Hepatocyte (in vitro differentiated cells): ENCODE measurements around the gene DOC2A. TPM values are rescaled to one million over a fixed set of nuclear protein-coding genes. Genes with fewer than 3 reads are reported as not detected.

ENCODE experiments used
- DNase-seq: peaks from one replicate; pipeline ENCODE4 v3.0.0-alpha.2; 2016; ENCODE audit warnings: low spot score
- H2AFZ ChIP-seq: fragments of 200-600 bp; sonication (generic); 2 replicates; pipeline ENCODE4 v1.6.0; 2016; ENCODE audit warnings: antibody characterized with exemption, mild to moderate bottlenecking
- H3K27ac ChIP-seq: fragments of 200-600 bp; sonication (generic); 2 replicates; pipeline ENCODE4 v1.5.1; 2016; ENCODE audit warnings: mild to moderate bottlenecking
- H3K27me3 ChIP-seq: fragments of 200-600 bp; sonication (generic); 2 replicates; pipeline ENCODE4 v1.6.1; 2016
- H3K36me3 ChIP-seq: fragments of 200-600 bp; sonication (generic); replicated peaks from 2 replicates; pipeline ENCODE4 v1.5.1; 2016; ENCODE audit warnings: low read depth; ENCODE audit not compliant: insufficient read depth
- H3K4me1 ChIP-seq: fragments of 200-600 bp; sonication (generic); 2 replicates; pipeline ENCODE4 v1.5.1; 2016; ENCODE audit warnings: mild to moderate bottlenecking, moderate library complexity; ENCODE audit not compliant: insufficient read depth
- H3K4me2 ChIP-seq: fragments of 200-600 bp; sonication (generic); 2 replicates; pipeline ENCODE4 v1.6.0; 2016
- H3K4me3 ChIP-seq: fragments of 200-600 bp; sonication (generic); 2 replicates; pipeline ENCODE4 v1.5.1; 2016; ENCODE audit warnings: mild to moderate bottlenecking
- H3K79me2 ChIP-seq: fragments of 200-600 bp; sonication (generic); 2 replicates; pipeline ENCODE4 v1.6.0; 2017; ENCODE audit warnings: mild to moderate bottlenecking
- H3K9me2 ChIP-seq: fragments of 200-600 bp; sonication (generic); replicated peaks from 2 replicates; pipeline ENCODE4 v1.6.0; 2017; ENCODE audit warnings: mild to moderate bottlenecking; ENCODE audit not compliant: insufficient read depth
- H3K9me3 ChIP-seq: fragments of 200-600 bp; sonication (generic); 2 replicates; pipeline ENCODE4 v1.5.1; 2016; ENCODE audit warnings: low read depth, mild to moderate bottlenecking
- H4K20me1 ChIP-seq: fragments of 200-600 bp; sonication (generic); 2 replicates; pipeline ENCODE4 v1.6.0; 2016; ENCODE audit warnings: mild to moderate bottlenecking; ENCODE audit not compliant: insufficient read depth, poor library complexity, severe bottlenecking
- EZH2 ChIP-seq: fragments of 200-600 bp; sonication (generic); IDR thresholded peaks from 2 replicates; pipeline ENCODE4 v1.6.1; 2016; ENCODE audit warnings: antibody characterized with exemption, mild to moderate bottlenecking, borderline replicate concordance
- EZH2phosphoT487 ChIP-seq: fragments of 200-600 bp; sonication (generic); IDR thresholded peaks from one replicate; pipeline ENCODE4 v1.6.1; 2018; ENCODE audit warnings: antibody characterized with exemption, mild to moderate bottlenecking, low read depth, moderate library complexity; ENCODE audit not compliant: unreplicated experiment, severe bottlenecking
- WGBS: methylation state at CpG from one replicate; pipeline ENCODE4 v1.1.6; 2016; ENCODE audit warnings: low lambda C conversion rate; ENCODE audit errors: missing lambda C conversion rate; 5-methylcytosine and 5-hydroxymethylcytosine counted together
- polyA plus RNA-seq: library from polyadenylated mRNA; unstranded; fragments of >200 nt; fragmentation: Nextera tagmentation; extraction: Ambion mirVana; gene quantifications from 2 replicates; pipeline ENCODE4 v1.2.1, GENCODE V29; 2016
- total RNA-seq: library from RNA; depleted of rRNA; stranded (reverse); fragments of >200 nt; gene quantifications from 2 replicates; pipeline ENCODE4 v1.2.3, GENCODE V29; 2014
- TF ChIP-seq, protein P1 (sequence below): fragments of 200-600 bp; sonication (generic); IDR thresholded peaks from 2 replicates; pipeline ENCODE4 v1.5.1; 2016; ENCODE audit warnings: antibody characterized with exemption, mild to moderate bottlenecking; ENCODE audit not compliant: poor library complexity

Gene DOC2A
- total and polyA plus RNA-seq, 2 experiments from 2014 or later = 6.9 to 13.0 TPM

DNA sequence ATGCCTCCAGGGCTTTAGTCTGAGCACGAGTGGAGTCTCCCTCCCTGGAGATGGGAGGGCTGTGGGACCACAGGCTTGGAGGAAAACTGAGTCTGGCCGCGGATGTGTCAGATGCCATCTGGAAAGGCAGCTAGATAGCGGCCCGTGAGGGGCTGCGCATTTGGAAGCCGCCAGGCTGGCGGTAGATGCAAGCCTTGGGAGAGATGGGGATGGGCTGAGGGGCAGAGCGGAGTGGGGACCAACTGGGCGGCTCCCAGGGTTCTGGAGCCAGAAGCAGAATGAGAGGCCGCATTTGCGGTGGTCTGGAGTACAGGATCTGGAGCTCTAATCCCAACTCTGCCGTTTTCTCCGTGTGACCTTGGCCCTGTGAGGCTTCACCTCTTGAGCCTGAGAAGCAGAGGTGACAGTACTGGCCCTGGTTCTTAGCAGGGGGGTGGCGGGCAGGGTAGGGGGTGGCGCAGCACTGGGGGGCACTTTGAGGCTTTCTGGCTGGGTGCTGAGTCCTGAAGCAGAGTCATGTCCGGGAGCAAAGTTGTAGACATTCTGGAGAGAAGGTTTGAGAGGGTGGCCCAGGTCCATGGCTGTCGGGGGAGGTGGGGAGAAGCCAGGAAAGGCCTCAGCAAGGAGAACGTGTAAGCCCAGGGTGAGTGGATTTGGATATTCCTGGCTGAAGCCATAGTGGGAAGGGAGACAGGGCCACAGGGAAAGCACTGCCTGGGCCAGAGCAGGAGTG is 8.0 kb downstream of the DOC2A start:
- H3K79me2 ChIP-seq = no peaks in the 10 kb centered on the region
- no peak for DNase-seq
- H3K27ac ChIP-seq = no peak overlapping the region
- H3K27me3 ChIP-seq = no peaks in the 10 kb centered on the region
- 91% methylated on average over 18 of the region's 19 CpGs for WGBS
- H4K20me1 ChIP-seq = no peaks in the 10 kb centered on the region
- no peak for TF ChIP-seq EZH2
- TF ChIP-seq EZH2phosphoT487 = no peak
- TF ChIP-seq, protein P1, sequence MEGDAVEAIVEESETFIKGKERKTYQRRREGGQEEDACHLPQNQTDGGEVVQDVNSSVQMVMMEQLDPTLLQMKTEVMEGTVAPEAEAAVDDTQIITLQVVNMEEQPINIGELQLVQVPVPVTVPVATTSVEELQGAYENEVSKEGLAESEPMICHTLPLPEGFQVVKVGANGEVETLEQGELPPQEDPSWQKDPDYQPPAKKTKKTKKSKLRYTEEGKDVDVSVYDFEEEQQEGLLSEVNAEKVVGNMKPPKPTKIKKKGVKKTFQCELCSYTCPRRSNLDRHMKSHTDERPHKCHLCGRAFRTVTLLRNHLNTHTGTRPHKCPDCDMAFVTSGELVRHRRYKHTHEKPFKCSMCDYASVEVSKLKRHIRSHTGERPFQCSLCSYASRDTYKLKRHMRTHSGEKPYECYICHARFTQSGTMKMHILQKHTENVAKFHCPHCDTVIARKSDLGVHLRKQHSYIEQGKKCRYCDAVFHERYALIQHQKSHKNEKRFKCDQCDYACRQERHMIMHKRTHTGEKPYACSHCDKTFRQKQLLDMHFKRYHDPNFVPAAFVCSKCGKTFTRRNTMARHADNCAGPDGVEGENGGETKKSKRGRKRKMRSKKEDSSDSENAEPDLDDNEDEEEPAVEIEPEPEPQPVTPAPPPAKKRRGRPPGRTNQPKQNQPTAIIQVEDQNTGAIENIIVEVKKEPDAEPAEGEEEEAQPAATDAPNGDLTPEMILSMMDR = no peak
- H3K4me2 ChIP-seq = no peak overlapping the region
- H3K9me3 ChIP-seq = no peaks in the 10 kb centered on the region
- H3K36me3 ChIP-seq = no peaks in the 10 kb centered on the region
- no peaks in the 10 kb centered on the region for H3K9me2 ChIP-seq
- H2AFZ ChIP-seq = no peak overlapping the region
- H3K4me1 ChIP-seq = no peaks in the 10 kb centered on the region
- H3K4me3 ChIP-seq = no peak overlapping the region

DNA sequence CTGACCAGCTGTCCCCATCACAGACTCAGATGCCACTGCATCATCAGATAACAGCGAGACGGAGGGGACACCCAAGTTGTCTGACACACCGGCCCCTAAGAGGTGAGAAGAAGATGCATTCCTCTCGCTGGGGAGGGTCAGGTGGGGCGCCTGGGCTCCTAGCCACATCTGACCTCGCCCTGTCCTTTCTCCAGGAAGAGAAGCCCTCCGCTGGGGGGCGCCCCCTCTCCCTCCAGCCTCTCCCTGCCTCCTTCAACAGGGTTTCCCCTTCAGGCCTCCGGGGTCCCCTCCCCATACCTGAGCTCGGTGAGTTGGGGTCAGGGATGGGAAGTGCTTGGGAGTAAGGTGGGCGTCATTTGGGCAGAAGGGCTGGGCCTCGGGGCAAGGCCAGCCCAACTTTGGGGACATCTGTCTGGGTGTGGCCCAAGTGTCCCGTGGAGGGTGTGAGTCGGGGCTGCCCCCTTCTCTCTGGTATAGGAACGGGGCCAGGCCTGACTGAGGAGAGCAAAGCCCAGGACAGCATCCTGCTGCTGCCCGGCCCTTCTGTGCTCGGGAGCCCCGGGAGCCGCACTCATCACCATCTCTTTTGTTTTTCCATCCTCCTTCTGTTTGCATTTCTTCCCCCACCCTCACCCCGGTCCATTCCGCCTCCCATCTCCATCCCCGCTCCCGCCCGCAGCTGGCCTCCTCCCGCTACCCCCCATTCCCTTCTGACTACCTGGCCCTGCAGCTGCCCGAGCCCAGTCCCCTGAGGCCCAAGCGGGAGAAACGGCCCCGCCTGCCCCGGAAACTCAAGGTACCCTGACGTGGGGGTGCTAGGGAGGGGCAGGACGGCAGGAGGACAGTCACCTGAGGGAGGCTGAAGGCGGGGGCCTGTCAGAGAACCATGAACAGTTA is 9.8 kb downstream of the DOC2A start:
- no peak overlapping the region for H3K4me2 ChIP-seq
- H3K27me3 ChIP-seq = no peaks in the 10 kb centered on the region
- peaks cover 10% of the 10 kb centered on the region for H3K79me2 ChIP-seq
- H3K4me3 ChIP-seq = no peak overlapping the region
- DNase-seq = no peak
- H3K4me1 ChIP-seq = peaks cover 6% of the 10 kb centered on the region
- TF ChIP-seq EZH2 (no peak), EZH2phosphoT487 (no peak)
- TF ChIP-seq, protein P1 = no peak
- H3K36me3 ChIP-seq = no peaks in the 10 kb centered on the region
- 87% methylated on average over 23 of the region's 33 CpGs for WGBS
- H3K27ac ChIP-seq = no peak overlapping the region
- no peak overlapping the region for H2AFZ ChIP-seq
- H4K20me1 ChIP-seq = no peaks in the 10 kb centered on the region
- no peaks in the 10 kb centered on the region for H3K9me2 ChIP-seq
- no peaks in the 10 kb centered on the region for H3K9me3 ChIP-seq

DNA sequence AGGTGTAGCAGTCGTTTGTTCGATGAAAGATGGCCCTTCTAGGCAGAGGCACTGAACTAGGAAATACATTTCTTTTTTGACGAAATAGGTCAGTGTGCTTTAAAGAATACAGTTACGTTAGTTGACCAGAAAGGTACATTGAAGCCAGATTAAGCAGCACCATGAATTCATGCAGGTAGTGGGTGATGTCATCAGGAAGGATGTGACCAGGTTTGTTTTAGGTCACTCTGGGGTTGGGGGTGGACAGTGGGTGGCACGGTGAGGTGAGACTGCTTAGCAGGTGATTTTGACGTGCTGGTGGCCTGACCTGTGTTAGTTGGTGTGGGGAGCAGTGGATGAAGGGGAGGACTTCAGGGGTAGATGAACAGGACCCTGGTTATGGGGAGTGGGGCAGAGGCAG is 11.2 kb downstream of the DOC2A start:
- peaks cover 10% of the 10 kb centered on the region for H3K79me2 ChIP-seq
- H4K20me1 ChIP-seq = no peaks in the 10 kb centered on the region
- H3K9me3 ChIP-seq = no peaks in the 10 kb centered on the region
- TF ChIP-seq, protein P1 = no peak
- no peak for TF ChIP-seq EZH2phosphoT487
- TF ChIP-seq EZH2 = no peak
- H3K27me3 ChIP-seq = no peaks in the 10 kb centered on the region
- no peaks in the 10 kb centered on the region for H3K36me3 ChIP-seq
- H3K9me2 ChIP-seq = no peaks in the 10 kb centered on the region
- no peak overlapping the region for H3K4me3 ChIP-seq
- no peak for DNase-seq
- H3K4me2 ChIP-seq = no peak overlapping the region
- H3K4me1 ChIP-seq = peaks cover 10% of the 10 kb centered on the region
- no peak overlapping the region for H2AFZ ChIP-seq
- WGBS = 95% methylated on average over 6 of the region's 6 CpGs
- H3K27ac ChIP-seq = no peak overlapping the region
